ENCODE measurements around the gene OCA2.

The OCA2 gene

DNA sequence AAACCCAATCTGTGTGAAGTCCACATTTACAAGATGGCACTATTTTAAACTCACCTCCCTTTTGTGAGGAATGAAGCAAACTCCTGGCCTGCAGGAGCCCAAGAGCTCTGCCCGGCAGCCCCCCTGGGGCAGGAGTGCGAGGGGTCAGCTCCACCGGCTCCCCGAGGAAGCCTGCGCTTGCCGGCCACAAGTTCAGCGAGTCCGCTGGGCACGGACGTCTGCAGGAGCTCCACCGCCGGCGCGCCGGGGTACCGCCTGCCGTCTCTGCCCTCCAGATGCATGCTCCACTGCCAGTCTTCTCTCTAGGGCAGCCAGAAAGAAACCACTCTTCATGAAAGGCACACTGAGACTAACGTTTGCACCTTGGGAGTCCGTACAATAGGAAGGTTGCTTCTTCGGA, 17.5 kb downstream of the OCA2 start:
- Histone ChIP-seq H3K27ac (ENCODE audit: low read length, poor library complexity, severe bottlenecking) (no peak overlapping the region), H3K4me2 (ENCODE audit: low read length, poor library complexity, severe bottlenecking) (no peak overlapping the region), H2BK5ac (ENCODE audit: low read depth, low read length, poor library complexity, severe bottlenecking) (no peak overlapping the region), H3K9me3 (ENCODE audit: control insufficient read depth, low read length) (peaks cover 7% of the 10 kb centered on the region), H4K91ac (ENCODE audit: low read length) (no peak overlapping the region), H3K36me3 (ENCODE audit: control insufficient read depth in 1 of 2, insufficient read depth in 2 of 2, low read depth in 1 of 2, low read length in 2 of 2) (no peaks in the 10 kb centered on the region), H2BK120ac (ENCODE audit: low read depth, low read length) (no peak overlapping the region), H3K18ac (ENCODE audit: low read depth in 1 of 2, low read length in 2 of 2) (no peak overlapping the region), H2AFZ (ENCODE audit: low read depth, low read length) (no peak overlapping the region), H3K23ac (ENCODE audit: low read length in 2 of 2) (no peak overlapping the region), H3K4me3 (ENCODE audit: insufficient read depth in 1 of 2, low read depth in 1 of 2, low read length in 2 of 2) (no peak overlapping the region), H4K8ac (ENCODE audit: low read length) (no peak overlapping the region), H3K27me3 (ENCODE audit: control insufficient read depth in 1 of 2, insufficient read depth in 1 of 2, low read length in 2 of 2) (peaks cover 0 to 4% of the 10 kb centered on the region in 2 experiments), H3K4ac (ENCODE audit: low read depth in 1 of 2, low read length in 2 of 2) (no peak overlapping the region), H3K9ac (ENCODE audit: low read length) (no peak overlapping the region), H3K14ac (ENCODE audit: low read length in 2 of 2) (no peak overlapping the region), H2AK5ac (ENCODE audit: low read length, severe bottlenecking) (no peak overlapping the region), H2BK15ac (ENCODE audit: low read depth, poor library complexity, severe bottlenecking) (no peak overlapping the region), H2BK12ac (ENCODE audit: low read length in 2 of 2) (no peak overlapping the region), H3K4me1 (ENCODE audit: control insufficient read depth, insufficient read depth, low read depth, low read length) (peaks cover 3% of the 10 kb centered on the region), H3K79me1 (replicated peaks; ENCODE audit: low read length, poor library complexity, severe bottlenecking) (no peaks in the 10 kb centered on the region)
- WGBS, result 96% methylated on average over 20 of the region's 20 CpGs
- no peak for DNase-seq

DNA sequence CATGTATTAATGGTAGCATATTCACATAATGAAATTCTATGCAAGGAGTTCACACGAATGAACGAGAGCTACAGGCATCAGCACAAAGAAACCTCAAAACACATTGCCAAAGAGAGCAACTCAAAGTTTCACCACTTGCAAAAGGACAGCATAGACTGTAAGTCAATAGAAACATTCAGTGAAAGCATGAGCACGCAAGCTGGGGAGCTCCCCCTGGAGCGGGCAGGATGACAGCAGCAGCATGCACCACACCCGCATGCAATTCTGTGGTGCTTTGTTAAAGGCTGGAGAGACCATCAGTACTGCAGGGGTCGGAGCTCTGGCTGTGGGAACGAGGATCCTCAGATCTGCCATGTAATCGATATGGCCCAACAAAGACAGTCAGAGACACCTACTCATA, 18.7 kb downstream of the OCA2 start:
- WGBS, result 44% methylated on average over 7 of the region's 8 CpGs
- Histone ChIP-seq H3K27me3 (ENCODE audit: control insufficient read depth in 1 of 2, insufficient read depth in 1 of 2, low read length in 2 of 2) (peaks cover 0 to 4% of the 10 kb centered on the region in 2 experiments), H3K4ac (ENCODE audit: low read depth in 1 of 2, low read length in 2 of 2) (no peak overlapping the region)

DNA sequence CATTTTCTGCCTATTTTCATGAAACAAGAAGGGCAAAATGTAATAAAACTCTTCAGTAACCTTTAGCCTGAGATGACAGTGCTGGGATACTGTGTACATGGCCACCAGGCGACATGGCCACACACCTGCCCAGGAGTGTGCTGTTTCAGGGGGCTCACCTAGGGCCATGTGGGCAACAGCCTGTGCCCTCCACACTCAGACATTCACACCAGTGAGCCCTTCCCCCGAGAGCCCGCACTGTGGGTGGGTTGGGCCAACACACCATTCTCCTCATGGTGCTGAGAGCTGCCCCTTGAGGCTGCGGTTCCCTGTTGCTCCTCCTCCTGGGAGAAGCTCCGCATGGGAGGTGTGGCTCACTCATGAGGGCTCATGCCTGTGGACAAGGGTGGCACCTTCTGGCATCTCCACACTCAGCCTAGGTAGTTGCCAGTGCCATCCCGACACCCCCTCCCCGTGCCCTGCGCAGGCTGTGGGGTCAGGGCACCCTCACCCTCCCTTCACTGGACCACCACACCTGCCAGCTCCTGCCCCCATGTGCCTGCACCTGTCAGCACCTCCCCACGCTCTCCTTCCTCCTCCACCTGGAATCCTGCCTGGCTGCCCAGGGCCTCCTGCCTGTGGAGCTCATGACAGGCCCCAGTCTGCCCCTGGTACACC, 19.7 kb downstream of the OCA2 start:
- Histone ChIP-seq H4K8ac (ENCODE audit: low read length) (no peak overlapping the region), H3K27ac (ENCODE audit: low read length, poor library complexity, severe bottlenecking) (no peak overlapping the region), H3K36me3 (ENCODE audit: control insufficient read depth in 1 of 2, insufficient read depth in 2 of 2, low read depth in 1 of 2, low read length in 2 of 2) (no peaks in the 10 kb centered on the region), H3K18ac (ENCODE audit: low read depth in 1 of 2, low read length in 2 of 2) (no peak overlapping the region), H3K79me1 (replicated peaks; ENCODE audit: low read length, poor library complexity, severe bottlenecking) (no peaks in the 10 kb centered on the region), H3K4ac (ENCODE audit: low read depth in 1 of 2, low read length in 2 of 2) (no peak overlapping the region), H3K27me3 (ENCODE audit: control insufficient read depth in 1 of 2, insufficient read depth in 1 of 2, low read length in 2 of 2) (peaks cover 0 to 4% of the 10 kb centered on the region in 2 experiments), H2AFZ (ENCODE audit: low read depth, low read length) (no peak overlapping the region), H3K9me3 (ENCODE audit: control insufficient read depth, low read length) (peaks cover 5% of the 10 kb centered on the region), H3K9ac (ENCODE audit: low read length) (no peak overlapping the region), H3K23ac (ENCODE audit: low read length in 2 of 2) (no peak overlapping the region), H2BK12ac (ENCODE audit: low read length in 2 of 2) (no peak overlapping the region), H4K91ac (ENCODE audit: low read length) (no peak overlapping the region), H2AK5ac (ENCODE audit: low read length, severe bottlenecking) (no peak overlapping the region), H3K4me2 (ENCODE audit: low read length, poor library complexity, severe bottlenecking) (no peak overlapping the region), H2BK15ac (ENCODE audit: low read depth, poor library complexity, severe bottlenecking) (no peak overlapping the region), H3K4me3 (ENCODE audit: insufficient read depth in 1 of 2, low read depth in 1 of 2, low read length in 2 of 2) (no peak overlapping the region), H3K14ac (ENCODE audit: low read length in 2 of 2) (no peak overlapping the region), H2BK120ac (ENCODE audit: low read depth, low read length) (no peak overlapping the region), H3K4me1 (ENCODE audit: control insufficient read depth, insufficient read depth, low read depth, low read length) (peaks cover 3% of the 10 kb centered on the region), H2BK5ac (ENCODE audit: low read depth, low read length, poor library complexity, severe bottlenecking) (no peak overlapping the region)
- WGBS, result 70% methylated on average over 9 of the region's 9 CpGs
- no peak for DNase-seq

More for the DNA sequence above, 18.7 kb downstream of the OCA2 start:
- H2AK5ac ChIP-seq (ENCODE audit: low read length, severe bottlenecking), result no peak overlapping the region
- H3K4me3 ChIP-seq (ENCODE audit: insufficient read depth in 1 of 2, low read depth in 1 of 2, low read length in 2 of 2), result no peak overlapping the region
- no peak overlapping the region for H4K91ac ChIP-seq (ENCODE audit: low read length)
- no peak for DNase-seq
- no peak overlapping the region for H3K27ac ChIP-seq (ENCODE audit: low read length, poor library complexity, severe bottlenecking)
- H3K9ac ChIP-seq (ENCODE audit: low read length), result no peak overlapping the region
- no peak overlapping the region for H3K23ac ChIP-seq (ENCODE audit: low read length in 2 of 2)
- H3K18ac ChIP-seq (ENCODE audit: low read depth in 1 of 2, low read length in 2 of 2), result no peak overlapping the region
- no peak overlapping the region for H2AFZ ChIP-seq (ENCODE audit: low read depth, low read length)
- H4K8ac ChIP-seq (ENCODE audit: low read length), result no peak overlapping the region
- H3K36me3 ChIP-seq (ENCODE audit: control insufficient read depth in 1 of 2, insufficient read depth in 2 of 2, low read depth in 1 of 2, low read length in 2 of 2), result no peaks in the 10 kb centered on the region
- no peak overlapping the region for H2BK12ac ChIP-seq (ENCODE audit: low read length in 2 of 2)
- H3K4me2 ChIP-seq (ENCODE audit: low read length, poor library complexity, severe bottlenecking), result no peak overlapping the region
- H2BK15ac ChIP-seq (ENCODE audit: low read depth, poor library complexity, severe bottlenecking), result no peak overlapping the region
- no peak overlapping the region for H2BK5ac ChIP-seq (ENCODE audit: low read depth, low read length, poor library complexity, severe bottlenecking)
- no peak overlapping the region for H3K14ac ChIP-seq (ENCODE audit: low read length in 2 of 2)
- H2BK120ac ChIP-seq (ENCODE audit: low read depth, low read length), result no peak overlapping the region
- H3K79me1 ChIP-seq (replicated peaks; ENCODE audit: low read length, poor library complexity, severe bottlenecking), result no peaks in the 10 kb centered on the region
- H3K4me1 ChIP-seq (ENCODE audit: control insufficient read depth, insufficient read depth, low read depth, low read length), result peaks cover 3% of the 10 kb centered on the region
- H3K9me3 ChIP-seq (ENCODE audit: control insufficient read depth, low read length), result peaks cover 7% of the 10 kb centered on the region

DNA sequence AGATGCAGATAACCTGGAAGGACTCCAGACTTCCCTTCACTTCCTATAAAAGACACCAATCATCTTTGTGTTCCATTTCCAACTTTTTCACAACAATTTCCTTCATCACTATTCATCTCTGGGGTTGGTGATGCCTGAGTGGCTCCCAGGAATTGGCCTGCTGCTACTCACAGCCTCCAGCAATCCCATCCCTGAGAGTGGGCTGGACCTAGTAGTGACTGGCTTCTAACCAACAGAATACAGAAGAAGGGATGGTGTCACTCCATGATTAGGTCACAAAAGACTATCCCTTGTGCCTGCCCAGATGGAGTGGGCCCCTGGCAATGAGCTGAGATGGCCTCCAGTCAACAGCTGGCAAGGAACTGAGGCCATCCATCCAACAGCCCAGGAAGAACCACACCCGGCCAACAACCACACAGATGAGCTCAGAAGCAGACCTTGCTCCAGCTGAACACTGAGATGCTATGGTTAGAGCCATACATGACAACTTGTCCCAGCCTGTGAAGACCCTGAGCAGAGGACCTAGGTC, 20.9 kb downstream of the OCA2 start:
- DNase-seq, result no peak
- Histone ChIP-seq H2AFZ (ENCODE audit: low read depth, low read length) (no peak overlapping the region), H3K4me2 (ENCODE audit: low read length, poor library complexity, severe bottlenecking) (no peak overlapping the region), H3K4me3 (ENCODE audit: insufficient read depth in 1 of 2, low read depth in 1 of 2, low read length in 2 of 2) (no peak overlapping the region), H3K18ac (ENCODE audit: low read depth in 1 of 2, low read length in 2 of 2) (no peak overlapping the region), H3K4ac (ENCODE audit: low read depth in 1 of 2, low read length in 2 of 2) (no peak overlapping the region), H3K79me1 (replicated peaks; ENCODE audit: low read length, poor library complexity, severe bottlenecking) (no peaks in the 10 kb centered on the region), H3K27me3 (ENCODE audit: control insufficient read depth in 1 of 2, insufficient read depth in 1 of 2, low read length in 2 of 2) (peaks cover 0 to 4% of the 10 kb centered on the region in 2 experiments), H3K23ac (ENCODE audit: low read length in 2 of 2) (no peak overlapping the region), H3K14ac (ENCODE audit: low read length in 2 of 2) (no peak overlapping the region), H2BK120ac (ENCODE audit: low read depth, low read length) (no peak overlapping the region), H3K36me3 (ENCODE audit: control insufficient read depth in 1 of 2, insufficient read depth in 2 of 2, low read depth in 1 of 2, low read length in 2 of 2) (no peaks in the 10 kb centered on the region), H4K91ac (ENCODE audit: low read length) (no peak overlapping the region), H2BK12ac (ENCODE audit: low read length in 2 of 2) (no peak overlapping the region), H3K9ac (ENCODE audit: low read length) (no peak overlapping the region), H2BK15ac (ENCODE audit: low read depth, poor library complexity, severe bottlenecking) (no peak overlapping the region), H3K9me3 (ENCODE audit: control insufficient read depth, low read length) (no peaks in the 10 kb centered on the region), H2AK5ac (ENCODE audit: low read length, severe bottlenecking) (no peak overlapping the region), H3K27ac (ENCODE audit: low read length, poor library complexity, severe bottlenecking) (no peak overlapping the region), H4K8ac (ENCODE audit: low read length) (no peak overlapping the region), H3K4me1 (ENCODE audit: control insufficient read depth, insufficient read depth, low read depth, low read length) (peaks cover 3% of the 10 kb centered on the region), H2BK5ac (ENCODE audit: low read depth, low read length, poor library complexity, severe bottlenecking) (no peak overlapping the region)
- 88% methylated on average over 1 of the region's 1 CpG for WGBS
